NOMO-1 (cell line): ENCODE measurements around the gene CUX1.
"Not testable (repeated sequence)": the region's sequence is repeated elsewhere in the genome, so short reads cannot be mapped to it uniquely, and the experiment has no call there.

Experiments used
- DNase-seq, 2 experiments: peaks; one replicate each; lab custom pipeline; 2025; ENCODE audit not compliant: unreplicated experiment in 2 of 2; lab: John Stamatoyannopoulos, UW

Gene CUX1

DNA sequence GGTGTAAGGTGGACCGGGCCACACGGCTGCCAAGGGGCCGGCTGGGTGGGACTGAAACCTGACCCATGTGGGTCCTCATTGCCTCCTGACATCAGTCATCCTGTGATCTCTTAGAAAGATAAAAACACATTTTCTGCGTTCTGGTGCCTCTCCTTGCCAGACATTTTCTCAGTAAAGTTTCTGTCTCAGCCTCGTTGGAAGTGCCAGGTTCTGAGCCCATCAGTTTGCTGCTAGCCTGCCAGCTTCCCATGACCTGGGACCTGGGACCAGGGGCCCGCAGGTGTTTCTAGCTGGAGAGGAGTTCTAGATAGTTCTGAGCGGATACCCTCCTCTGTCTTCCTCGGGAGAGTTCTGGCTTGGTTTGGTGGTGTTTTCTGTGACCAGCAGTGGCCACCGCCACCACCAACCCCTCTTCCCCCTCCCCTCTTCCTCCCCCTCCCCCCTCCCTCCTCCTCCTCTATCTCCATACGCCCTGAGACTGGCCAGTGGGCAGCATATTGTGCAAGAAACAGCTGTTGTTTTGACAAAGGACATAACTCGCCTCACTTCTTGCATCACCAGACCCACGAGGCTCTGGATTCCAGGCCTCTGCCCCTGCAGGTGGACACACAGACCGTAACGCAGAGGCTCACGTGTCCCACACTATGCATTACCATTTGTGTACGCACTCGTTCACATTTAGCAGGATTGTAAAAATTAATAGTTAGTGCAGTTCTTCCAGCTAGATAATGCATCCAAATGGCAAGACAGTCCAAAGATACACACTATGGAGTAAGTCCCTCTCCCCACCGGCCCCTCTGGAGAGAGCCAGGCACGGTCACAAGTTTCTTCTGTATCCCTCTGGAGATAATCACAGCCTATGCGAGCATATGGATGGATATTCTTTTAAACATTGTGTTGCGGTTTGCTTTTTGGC is 94.6 kb downstream of the CUX1 start:
- no peak for DNase-seq

DNA sequence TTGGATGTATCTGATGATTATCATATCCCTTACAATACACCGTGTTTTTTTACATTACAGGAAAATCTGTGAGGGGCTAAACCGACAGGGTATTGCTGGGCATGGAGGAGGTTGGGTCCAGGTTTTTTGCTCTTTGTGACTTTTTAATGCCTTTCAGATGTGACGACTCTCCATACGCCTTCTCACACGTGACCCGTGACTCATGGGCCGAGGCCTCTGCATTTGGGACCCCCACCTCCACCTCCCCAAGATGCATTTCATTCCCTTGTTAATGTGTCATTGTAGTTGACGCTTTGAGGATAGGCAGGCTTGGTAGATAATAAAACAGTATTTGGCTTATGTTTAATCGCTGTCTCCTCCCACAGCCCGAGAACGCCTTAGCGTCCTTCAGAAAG is 95.3 kb downstream of the CUX1 start:
- no peak for DNase-seq

DNA sequence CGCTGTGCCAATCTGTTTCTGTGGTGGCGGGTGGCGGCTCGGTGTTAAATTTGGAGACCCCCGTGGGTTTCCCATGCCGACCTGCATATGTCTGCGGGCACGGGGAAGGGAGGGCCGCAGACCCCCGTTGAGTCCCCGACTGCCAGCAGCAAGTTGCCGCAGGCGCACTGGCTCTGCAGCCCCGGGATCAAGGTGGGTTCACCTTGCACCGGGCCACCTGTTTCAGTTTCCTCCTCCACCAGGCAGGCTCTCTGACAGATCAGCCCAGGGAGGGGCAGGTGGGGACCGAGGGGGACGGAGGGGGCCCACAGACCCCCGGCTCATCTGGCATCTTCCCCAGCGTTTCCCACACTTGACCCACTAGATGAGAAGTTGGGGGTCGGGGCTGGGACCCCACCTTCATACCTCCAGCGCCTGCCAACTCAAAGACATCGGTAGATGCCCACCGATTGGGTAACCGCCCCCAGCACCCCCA is 95.9 kb downstream of the CUX1 start:
- no peak for DNase-seq

DNA sequence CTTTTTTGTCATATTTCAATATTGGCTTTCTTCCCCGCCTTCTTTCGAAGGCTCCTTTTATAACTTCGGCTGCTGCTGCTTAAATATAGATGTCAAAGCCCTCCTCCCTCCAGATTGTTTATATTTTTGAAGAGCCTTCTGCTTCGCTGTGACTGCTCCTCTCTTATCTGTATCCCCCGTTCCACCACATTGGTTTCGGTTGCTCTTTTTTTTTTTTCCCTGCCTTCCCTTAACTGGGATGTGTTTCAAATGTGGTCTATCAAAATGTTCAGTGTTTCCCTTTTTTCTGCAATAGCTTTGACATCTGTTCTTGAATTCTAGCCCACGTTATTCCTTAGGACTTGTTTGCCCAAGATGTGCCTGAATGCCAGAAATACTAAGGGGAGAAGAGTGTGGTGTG is 96.4 kb downstream of the CUX1 start:
- DNase-seq, result no peak

DNA sequence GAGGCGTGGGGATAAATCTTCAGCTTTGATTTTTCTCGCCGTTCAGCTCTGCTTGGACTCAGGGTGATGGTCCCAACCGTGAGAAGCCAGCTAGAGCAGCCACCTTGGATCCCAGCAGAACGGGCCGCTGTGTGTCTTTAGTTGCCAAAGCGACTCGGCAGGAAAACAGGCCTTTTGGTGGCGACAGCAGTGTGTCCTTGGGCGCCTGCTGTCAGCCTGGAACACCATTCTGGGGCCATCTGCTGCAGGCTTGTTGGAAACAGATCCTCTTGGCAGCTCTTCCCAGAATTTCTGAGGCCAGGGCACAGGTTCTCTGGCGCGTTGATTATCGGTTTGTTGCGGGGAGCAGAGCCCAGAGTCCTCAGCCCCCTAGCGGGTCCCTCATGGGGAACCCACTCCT is 97.6 kb downstream of the CUX1 start:
- no peak for DNase-seq

DNA sequence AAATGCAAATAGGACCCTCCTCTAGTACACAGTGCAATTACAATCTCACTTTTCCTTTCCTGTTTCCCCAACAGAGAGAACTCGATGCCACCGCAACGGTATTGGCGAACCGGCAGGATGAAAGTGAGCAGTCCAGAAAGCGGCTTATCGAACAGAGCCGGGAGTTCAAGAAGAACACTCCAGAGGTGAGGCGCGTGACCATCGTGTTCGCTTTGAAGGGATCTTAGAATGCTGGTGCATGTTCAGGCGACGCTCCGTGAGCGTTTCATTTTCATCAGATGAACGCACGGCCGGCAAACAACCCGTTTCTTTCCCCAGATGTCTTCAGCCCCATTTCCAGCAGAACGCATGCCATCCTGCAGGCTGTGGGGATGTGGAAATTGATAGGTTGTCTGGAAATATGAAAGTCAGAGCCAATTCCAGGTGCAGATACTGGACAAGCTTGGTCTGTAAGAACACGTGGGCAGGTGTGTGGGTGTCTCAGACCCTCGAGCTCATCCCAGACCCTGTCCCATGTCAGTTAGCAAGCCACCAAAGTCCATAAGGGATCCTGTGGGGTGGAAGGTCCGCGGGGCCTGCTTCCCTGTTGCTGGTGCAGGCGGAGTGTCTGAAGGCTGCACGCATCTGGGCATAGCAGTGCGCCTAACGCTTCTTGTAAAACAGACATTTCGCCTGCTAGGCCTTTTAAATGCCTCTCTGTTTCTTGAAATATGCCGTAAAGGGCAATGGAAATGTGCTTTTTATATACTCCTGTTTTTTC is 98.8 kb downstream of the CUX1 start:
- no peak for DNase-seq

DNA sequence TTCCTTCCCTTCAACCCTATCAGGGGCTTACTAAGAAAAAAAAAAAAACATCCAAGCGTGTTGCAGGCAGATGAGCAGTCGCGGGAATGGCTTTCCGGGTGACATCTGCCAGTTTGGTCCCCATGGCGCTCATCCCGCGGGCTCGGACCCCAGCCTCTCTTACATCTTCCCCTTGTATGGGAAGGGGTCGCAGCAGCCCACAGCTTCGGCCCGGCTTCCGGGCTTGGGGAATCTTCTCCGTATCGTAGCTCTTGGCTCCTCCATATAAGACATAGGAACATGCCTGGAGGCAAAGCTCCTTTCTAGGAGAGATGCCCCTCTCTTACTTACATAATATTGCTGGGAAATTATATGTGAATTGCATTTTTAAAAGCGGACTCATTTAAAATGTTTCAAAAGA is 99.5 kb downstream of the CUX1 start:
- DNase-seq, result no peak

DNA sequence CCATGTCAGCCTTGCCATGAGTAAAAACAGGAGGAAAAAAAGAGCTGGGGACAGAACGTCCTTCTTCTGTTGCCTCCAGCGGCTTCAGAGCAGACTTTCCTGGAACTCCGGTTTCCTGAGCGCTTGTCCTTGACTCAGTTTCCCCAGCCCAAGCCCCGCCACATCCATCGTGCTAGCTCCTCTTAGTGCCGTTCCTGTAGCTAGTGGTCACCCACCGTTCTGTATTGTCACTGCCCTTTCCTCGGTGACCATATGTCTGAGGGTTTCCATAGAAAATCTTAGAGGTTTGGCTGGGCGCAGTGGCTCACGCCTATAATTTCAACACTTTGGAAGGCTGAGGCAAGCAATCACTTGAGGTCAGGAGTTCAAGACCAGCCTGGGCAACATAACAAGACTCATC is 100.1 kb downstream of the CUX1 start:
- no peak for DNase-seq

DNA sequence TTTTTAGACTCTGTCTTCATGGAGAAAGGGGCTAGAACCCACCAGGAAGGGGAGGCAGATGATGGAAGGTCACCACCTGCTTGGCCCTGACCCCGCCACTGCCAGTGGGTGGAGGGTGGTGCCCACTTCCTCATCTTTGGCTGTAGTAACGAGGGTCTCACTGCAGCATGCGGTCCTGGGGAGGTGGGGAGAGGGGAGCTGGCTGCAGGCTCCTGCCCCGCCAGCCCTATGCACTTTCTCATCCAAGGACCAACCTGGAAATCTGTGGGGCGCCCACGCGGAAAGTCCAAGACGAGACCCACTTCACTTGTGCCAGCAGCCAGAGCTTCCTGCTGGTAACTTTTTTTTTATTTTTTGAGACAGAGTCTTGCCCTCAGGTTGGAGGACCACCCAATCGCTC is 101.0 kb downstream of the CUX1 start:
- no peak for DNase-seq

DNA sequence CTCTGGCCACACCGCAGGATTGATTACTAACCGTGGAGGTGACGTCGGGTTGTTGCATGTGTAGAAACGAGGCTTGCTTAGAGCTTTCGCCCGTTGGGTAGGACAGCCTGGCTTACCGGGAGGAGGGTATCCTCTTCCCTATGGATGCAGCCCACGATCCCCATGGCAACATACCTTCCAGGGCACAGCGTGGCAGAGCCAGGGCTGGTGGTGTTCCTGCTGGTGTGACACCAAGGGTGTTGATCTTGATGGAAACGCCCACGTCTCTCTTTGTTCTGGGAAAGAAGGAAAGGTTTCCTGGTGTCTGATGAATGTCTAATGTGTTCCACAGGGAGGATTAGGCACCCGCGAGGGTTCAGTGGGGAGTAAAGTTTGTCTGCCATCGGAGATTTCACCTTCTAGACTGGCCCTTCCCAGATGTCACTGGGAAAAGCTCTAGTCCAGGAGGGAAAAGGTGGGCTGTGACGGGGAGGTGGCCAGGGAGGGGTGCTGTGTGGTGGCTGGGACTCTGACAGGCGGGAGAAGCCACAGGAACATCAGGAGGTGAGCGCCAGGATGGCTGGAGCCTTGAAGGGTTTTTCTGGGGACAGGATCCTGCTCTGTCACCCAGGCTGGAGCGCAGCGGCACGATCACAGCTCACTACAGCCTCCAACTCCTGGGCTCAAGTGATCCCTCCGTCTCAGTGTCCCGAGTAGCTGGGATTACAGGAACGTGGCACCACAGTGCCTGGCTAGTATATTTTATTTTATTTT is 102.1 kb downstream of the CUX1 start:
- DNase-seq, result no peak

DNA sequence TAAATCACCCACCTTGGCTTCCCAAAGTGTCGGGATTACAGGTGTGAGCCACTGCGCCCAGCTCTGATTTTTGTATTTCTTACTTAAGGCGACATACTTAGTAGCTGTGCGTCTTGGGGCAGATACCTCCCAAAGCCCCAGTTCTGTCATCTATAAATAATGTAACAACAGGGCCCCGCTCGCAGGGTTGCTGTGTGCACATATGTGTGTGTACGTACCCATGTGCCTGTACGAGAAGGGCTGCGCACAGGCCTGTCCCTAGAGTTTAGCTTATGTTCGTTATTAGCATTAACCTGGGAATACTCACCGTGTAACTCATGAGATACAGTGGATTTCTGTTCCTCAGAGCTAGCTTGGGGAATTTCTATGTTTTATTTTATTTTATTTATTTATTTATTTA is 103.6 kb downstream of the CUX1 start:
- no peak for DNase-seq

DNA sequence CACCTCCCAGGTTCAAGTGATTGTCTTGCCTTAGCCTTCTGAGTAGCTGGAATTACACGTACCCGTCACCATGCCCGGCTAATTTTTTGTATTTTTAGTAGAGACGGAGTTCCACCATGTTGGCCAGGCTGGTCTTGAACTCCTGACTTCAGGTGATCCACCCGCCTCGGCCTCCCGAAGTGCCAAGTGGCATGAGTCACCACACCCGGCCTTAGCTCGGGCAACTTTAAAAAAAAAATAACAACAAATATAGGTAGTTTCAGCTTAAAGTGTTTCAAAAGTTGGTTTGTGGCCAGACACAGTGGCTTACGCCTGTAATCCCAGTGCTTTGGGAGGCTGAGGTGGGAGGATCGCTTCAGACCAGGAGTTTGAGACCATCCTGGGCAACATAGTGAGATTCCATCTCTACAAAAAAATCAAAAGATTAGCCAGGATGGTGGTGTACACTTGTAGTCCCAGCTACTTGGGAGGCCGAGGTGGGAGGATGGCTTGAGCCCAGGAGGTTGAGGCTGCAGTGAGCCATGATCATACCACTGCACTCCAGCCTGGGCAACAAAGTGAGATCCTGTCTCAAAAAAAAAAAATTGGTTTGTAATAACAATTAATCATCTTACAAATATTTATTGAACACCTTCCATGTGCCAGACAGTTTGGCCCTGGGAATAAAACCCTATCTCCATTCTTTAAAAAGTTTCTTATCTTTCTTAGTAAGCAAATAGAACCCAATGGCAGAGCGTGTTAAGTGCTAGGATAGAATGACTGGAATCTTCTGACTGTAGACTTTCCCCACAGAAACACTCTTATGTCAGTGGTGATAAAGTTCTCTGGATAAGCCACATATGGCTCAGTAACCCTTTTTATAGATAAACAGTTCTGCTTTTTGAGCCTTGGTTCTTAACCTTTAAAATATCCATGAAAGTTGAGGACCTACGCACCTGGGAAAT is 104.4 kb downstream of the CUX1 start:
- not testable (repeated sequence) for DNase-seq

DNA sequence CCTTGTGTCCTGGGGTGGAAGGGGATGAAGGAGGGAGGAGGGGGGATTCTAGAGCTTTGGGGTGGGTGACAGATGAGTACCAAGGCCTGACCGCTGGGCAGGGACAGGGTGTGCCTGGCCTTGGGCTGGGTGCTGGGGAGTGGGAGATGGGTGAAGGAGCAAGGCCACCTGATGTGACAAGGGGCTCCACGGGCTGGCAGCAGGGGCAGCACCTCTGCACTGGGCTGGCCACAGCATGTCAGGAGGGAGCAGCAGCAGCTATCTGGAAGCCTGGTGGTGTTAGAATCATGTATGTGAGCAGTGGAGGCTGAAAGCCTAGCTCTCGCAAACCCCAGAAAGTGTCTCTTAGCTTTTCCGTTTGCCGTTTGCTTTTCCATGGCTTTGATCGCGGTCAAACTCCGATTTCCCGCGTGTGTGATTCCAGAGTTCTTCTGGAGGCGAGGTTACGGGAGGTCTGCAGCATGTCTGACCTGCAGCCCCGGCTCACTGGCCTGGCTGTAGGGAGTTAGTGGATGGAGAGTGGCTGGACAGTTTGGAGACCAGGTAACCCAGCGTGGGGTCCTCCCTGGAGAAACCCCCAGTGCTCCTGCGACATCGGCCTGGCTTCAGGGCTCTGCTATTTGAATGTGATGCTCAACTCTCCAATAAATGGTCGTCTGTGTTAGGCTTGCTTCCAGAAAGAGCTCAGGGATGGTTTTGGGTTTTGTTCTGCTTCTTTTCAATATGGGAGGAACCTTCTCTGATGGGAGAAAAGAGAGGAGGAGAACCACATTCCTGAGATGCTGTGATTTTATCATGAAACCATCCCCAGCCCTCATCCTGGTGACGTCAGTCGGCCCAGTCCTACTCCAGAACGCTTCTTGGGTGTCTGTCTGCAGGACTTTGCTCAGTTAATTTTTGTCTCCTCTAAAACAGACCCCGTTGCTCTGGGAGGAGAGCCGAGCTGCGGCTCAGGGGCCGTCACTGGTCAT is 105.5 kb downstream of the CUX1 start:
- DNase-seq, result no peak

DNA sequence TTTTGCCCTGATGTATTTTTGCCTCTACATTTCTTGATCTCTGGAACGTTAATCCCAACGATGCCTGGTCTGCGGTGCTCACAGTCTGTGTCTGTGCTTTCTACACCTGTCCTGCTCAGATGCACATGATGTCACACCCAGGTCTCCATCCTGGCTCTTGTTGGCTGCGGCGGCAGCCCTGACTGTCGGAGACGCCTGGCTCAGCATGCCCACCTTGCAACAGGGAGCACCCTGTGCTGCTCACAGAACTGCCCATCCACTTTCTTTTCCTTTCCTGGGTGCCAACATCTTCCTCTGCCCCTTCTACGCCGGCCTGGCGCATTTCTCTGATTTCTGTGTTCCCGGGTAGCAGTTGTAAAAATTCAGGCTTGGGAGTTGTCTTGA is 106.2 kb downstream of the CUX1 start:
- no peak for DNase-seq

DNA sequence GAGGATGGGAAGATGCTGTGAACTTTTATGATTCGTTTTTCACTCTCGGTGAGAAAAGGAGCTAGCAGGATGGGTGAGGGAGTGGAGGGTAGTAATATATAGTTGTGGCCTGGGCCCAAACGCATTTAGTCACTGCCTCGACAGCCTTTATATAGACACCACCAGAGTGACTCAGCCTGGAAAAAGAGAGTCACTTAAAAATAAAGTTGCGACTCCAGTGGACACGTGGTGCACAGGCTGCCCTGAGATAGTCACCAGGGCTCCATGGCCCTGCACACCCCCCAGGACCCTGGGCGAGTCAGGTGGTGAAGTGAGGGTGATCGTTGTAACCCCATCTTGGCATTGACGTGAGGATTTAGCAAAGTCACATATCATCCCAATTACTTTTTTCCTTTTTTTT is 106.7 kb downstream of the CUX1 start:
- no peak for DNase-seq

DNA sequence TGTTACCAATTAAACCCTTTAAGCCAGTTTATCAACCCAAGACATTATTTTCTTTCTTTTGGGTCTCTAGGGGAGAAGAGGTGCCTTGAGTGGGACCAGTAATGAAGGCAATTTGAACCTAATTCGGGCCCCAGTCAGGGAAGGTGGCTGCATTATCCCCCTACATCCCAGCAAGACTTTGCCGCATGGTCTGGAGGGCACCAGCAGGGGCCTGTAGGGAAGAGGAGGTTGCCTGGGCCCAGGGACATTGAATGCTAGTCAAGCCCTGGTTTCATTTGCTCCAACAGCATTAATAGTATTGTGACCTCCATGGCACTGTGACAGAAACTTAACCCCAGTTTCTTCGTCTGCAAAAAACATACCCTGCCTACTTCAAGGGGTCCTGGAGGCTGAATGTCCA is 108.8 kb downstream of the CUX1 start:
- no peak for DNase-seq

DNA sequence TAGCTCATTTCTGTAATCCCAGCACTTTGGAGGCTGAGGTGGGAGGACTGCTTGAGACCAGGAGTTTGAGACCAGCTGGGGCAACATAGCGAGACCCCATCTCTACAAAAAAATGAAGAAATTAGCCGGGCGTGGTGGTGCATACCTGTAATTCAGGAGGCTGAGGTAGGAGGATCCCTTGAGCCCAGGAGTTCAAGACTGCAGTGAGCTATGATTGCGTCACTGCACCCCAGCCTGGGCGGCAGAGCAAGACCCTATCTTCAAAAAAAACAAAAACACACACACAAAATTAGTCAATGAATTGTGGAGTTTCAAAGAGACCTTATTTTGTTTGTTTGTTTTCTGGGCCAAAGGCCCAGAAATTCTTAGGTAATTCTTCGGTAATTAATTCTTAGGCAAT is 110.0 kb downstream of the CUX1 start:
- DNase-seq, result no peak

DNA sequence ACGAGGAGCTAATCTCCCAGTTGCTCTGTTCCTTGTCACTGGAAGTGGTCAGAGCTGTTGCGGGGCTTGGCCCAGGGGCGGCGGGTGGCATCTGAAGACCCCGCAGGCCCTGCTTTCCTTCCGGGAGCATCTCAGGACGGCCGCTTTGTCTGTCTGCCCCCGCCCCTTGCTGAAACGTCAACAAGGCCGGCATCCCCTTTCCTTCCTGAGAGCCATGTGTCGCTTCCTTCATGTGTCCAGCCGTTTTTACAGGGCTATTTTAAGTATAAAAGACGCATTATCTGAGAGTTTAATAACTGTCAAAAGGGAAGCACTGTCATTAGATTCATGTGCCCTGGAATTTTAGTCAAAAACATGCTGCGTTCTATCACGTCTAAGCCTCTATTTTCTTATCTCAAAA is 110.4 kb downstream of the CUX1 start:
- DNase-seq, result no peak

DNA sequence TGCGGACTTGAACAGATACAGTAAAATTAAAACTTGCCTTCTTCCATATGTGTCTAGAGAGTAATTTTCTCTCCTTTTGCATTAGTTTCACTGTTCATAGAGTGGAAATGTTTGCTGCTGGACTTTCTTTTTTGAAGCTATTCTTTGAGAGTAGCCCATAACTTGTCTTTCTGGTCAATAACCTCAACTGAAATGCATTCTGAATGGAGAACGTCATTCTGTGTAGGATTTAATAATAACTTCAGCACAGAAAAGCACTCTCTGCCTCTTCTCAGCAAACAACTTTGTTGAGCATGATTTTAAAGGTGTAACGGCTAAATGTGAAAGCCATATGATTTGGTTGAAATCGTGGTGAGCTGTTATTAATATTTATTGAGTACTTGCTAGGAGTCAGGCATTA is 111.8 kb downstream of the CUX1 start:
- no peak for DNase-seq
